Endothelial cell of umbilical vein (primary cell): ENCODE data around the gene PDXDC1. TPM values are rescaled to one million over a fixed set of nuclear protein-coding genes. Genes with fewer than 3 reads are reported as not detected.
"Not testable (repeated sequence)": the region's sequence is repeated elsewhere in the genome, so short reads cannot be mapped to it uniquely, and the experiment has no call there.

Experiments
- BruUV-seq: library from RNA; stranded (reverse); fragments of 400-500 nt; replicated peaks from 2 replicates; lab custom pipeline; 2021; lab: Mats Ljungman, UMichigan
- CTCF ChIA-PET: fragments of 300-600, 350-600 bp; sonication (Branson Sonifier 250); formaldehyde crosslinking; loops from one replicate; lab custom pipeline; 2021; ENCODE audit warnings: antibody characterized with exemption, inconsistent platforms; lab: Charles Lee
- POLR2A ChIA-PET: fragments of 300-600, 350-600 bp; sonication (Branson Sonifier 250); formaldehyde crosslinking; loops from one replicate; lab custom pipeline; 2021; ENCODE audit warnings: antibody characterized with exemption, inconsistent platforms; lab: Charles Lee
- DNase-seq: peaks from one replicate; pipeline ENCODE4 v3.0.0-alpha.2; 2011; ENCODE audit warnings: low read depth, low spot score
- FAIRE-seq: peaks from 2 replicates; lab custom pipeline; 2011; peaks lifted over from hg19 to GRCh38; lab: Jason Lieb, UNC
- H2AFZ ChIP-seq: 2 replicates; pipeline ENCODE4 v1.6.0; 2012; ENCODE audit warnings: low read depth, low read length, control low read depth, inconsistent platforms
- H3K27ac ChIP-seq: 2 replicates; pipeline ENCODE4 v1.5.1; 2011; ENCODE audit warnings: low read depth, mild to moderate bottlenecking, control low read depth, low read length, moderate library complexity; ENCODE audit not compliant: insufficient read depth
- H3K27me3 ChIP-seq, 2 experiments: 2 replicates each; pipeline versions ENCODE4 v1.6.0 to v1.6.1; 2011; ENCODE audit warnings: low read length in 2 of 2, mixed read lengths in 1 of 2; ENCODE audit not compliant: control insufficient read depth in 2 of 2, insufficient read depth in 2 of 2
- H3K36me3 ChIP-seq, 2 experiments: 2 replicates in 1 of 2; 3 replicates in 1 of 2; pipeline ENCODE4 v1.5.1; 2011; ENCODE audit warnings: low read length in 2 of 2, mild to moderate bottlenecking in 1 of 2, moderate library complexity in 1 of 2; ENCODE audit not compliant: control insufficient read depth in 2 of 2, insufficient read depth in 2 of 2; ENCODE audit errors: extremely low read depth in 1 of 2
- H3K4me1 ChIP-seq: 3 replicates; pipeline ENCODE4 v1.5.1; 2011; ENCODE audit warnings: mild to moderate bottlenecking, low read length; ENCODE audit not compliant: control insufficient read depth, insufficient read depth; ENCODE audit errors: extremely low read depth
- H3K4me2 ChIP-seq: 2 replicates; pipeline ENCODE4 v1.6.1; 2011; ENCODE audit warnings: low read length, control low read depth, mixed read lengths; ENCODE audit not compliant: insufficient read depth
- H3K4me3 ChIP-seq, 3 experiments: fragments of 200-600 bp in 1 of 3; sonication (generic), shearing (Covaris generic) in 1 of 3; replicated peaks in 1 of 3; 2 replicates each; pipeline ENCODE4 v1.5.1; 2011 to 2016; ENCODE audit warnings: control low read depth in 3 of 3, low read length in 3 of 3, mild to moderate bottlenecking in 2 of 3, inconsistent platforms in 1 of 3, low read depth in 1 of 3, moderate library complexity in 1 of 3; ENCODE audit not compliant: insufficient read depth in 1 of 3
- H3K79me2 ChIP-seq: 2 replicates; pipeline ENCODE4 v1.6.0; 2012; ENCODE audit warnings: low read length, inconsistent platforms; ENCODE audit not compliant: control insufficient read depth, insufficient read depth
- H3K9ac ChIP-seq: replicated peaks from 2 replicates; pipeline ENCODE3; 2011; ENCODE audit warnings: low read length, control low read depth; ENCODE audit not compliant: insufficient read depth; ENCODE audit errors: extremely low read depth
- H3K9me1 ChIP-seq: replicated peaks from 3 replicates; pipeline ENCODE4 v1.6.0; 2011; ENCODE audit warnings: mild to moderate bottlenecking, low read length; ENCODE audit not compliant: control insufficient read depth, insufficient read depth; ENCODE audit errors: extremely low read depth
- H3K9me3 ChIP-seq: replicated peaks from 2 replicates; pipeline ENCODE4 v1.5.1; 2012; ENCODE audit warnings: low read length, inconsistent platforms; ENCODE audit not compliant: control insufficient read depth, insufficient read depth
- H4K20me1 ChIP-seq: replicated peaks from 2 replicates; pipeline ENCODE3; 2011; ENCODE audit warnings: mild to moderate bottlenecking, low read length; ENCODE audit not compliant: control insufficient read depth, insufficient read depth; ENCODE audit errors: extremely low read depth
- dilution Hi-C: fragments of 300-500 bp; cut with MboI; formaldehyde crosslinking; loops from one replicate; pipeline ENCODE4 v1.15.0; 2019; ENCODE audit warnings: low sequenced_read_pairs; ENCODE audit not compliant: extremely low pct_ligation_motif_present
- intact Hi-C: fragments of 100-400 bp; cut with micrococcal nuclease; formaldehyde crosslinking; loops from one replicate; pipeline ENCODE4 v1.10.0; 2022
- polyA plus RNA-seq, 4 experiments: library from polyadenylated mRNA; depleted of rRNA in 3 of 4; stranded (reverse) in 3 of 4; unstranded in 1 of 4; fragments of >200 nt; gene quantifications; 2 replicates each; pipeline versions ENCODE4 v1.2.1 to v1.2.3, GENCODE V29; 2011 to 2012; ENCODE audit warnings: missing spikeins in 1 of 4
- total RNA-seq: library from RNA; stranded (reverse); gene quantifications from 2 replicates; pipeline ENCODE4 v1.2.3, GENCODE V29; 2021

PDXDC1 gene
- total and polyA plus RNA-seq, 2 donors (not counting 3 experiments of a cell fraction or from before 2014, with no cell fraction given) = 44.6 to 78.9 TPM

- H3K9me3 ChIP-seq, FAIRE-seq, dilution Hi-C loops, POLR2A ChIA-PET, H3K36me3 ChIP-seq, H3K27ac ChIP-seq, H3K9ac ChIP-seq, H3K4me3 ChIP-seq, H3K9me1 ChIP-seq, BruUV-seq, H3K27me3 ChIP-seq, DNase-seq, H4K20me1 ChIP-seq, H3K4me1 ChIP-seq, H2AFZ ChIP-seq, H3K4me2 ChIP-seq, intact Hi-C loops, CTCF ChIA-PET: not testable (repeated sequence)
- H3K79me2 ChIP-seq = peaks cover 27% of the 10 kb centered on the region
Observed at GRCh38 chr16:14982521-14982920, 7.7 kb downstream of the PDXDC1 start.

- POLR2A ChIA-PET, H4K20me1 ChIP-seq: not testable (repeated sequence)
- peaks cover 25% of the 10 kb centered on the region for H3K79me2 ChIP-seq
Observed at GRCh38 chr16:14988092-14988491, 13.3 kb downstream of the PDXDC1 start.

GRCh38 chr16:14988661-14989191 lies 13.9 kb downstream of the PDXDC1 start:
- H4K20me1 ChIP-seq, H2AFZ ChIP-seq, dilution Hi-C loops, H3K9ac ChIP-seq, H3K27ac ChIP-seq, FAIRE-seq, POLR2A ChIA-PET, H3K9me1 ChIP-seq, BruUV-seq, intact Hi-C loops, H3K9me3 ChIP-seq, H3K27me3 ChIP-seq, DNase-seq, H3K4me1 ChIP-seq, H3K4me3 ChIP-seq, H3K36me3 ChIP-seq, H3K4me2 ChIP-seq, CTCF ChIA-PET: not testable (repeated sequence)
- H3K79me2 ChIP-seq = peaks cover 29% of the 10 kb centered on the region

More at GRCh38 chr16:14988092-14988491, 13.3 kb downstream of the PDXDC1 start:
- BruUV-seq, CTCF ChIA-PET, H3K4me3 ChIP-seq, DNase-seq, H3K9me3 ChIP-seq, intact Hi-C loops, H3K36me3 ChIP-seq, H3K9ac ChIP-seq, H3K4me1 ChIP-seq, H3K27me3 ChIP-seq, H3K4me2 ChIP-seq, H2AFZ ChIP-seq, H3K9me1 ChIP-seq, FAIRE-seq, dilution Hi-C loops, H3K27ac ChIP-seq: not testable (repeated sequence)

DNA sequence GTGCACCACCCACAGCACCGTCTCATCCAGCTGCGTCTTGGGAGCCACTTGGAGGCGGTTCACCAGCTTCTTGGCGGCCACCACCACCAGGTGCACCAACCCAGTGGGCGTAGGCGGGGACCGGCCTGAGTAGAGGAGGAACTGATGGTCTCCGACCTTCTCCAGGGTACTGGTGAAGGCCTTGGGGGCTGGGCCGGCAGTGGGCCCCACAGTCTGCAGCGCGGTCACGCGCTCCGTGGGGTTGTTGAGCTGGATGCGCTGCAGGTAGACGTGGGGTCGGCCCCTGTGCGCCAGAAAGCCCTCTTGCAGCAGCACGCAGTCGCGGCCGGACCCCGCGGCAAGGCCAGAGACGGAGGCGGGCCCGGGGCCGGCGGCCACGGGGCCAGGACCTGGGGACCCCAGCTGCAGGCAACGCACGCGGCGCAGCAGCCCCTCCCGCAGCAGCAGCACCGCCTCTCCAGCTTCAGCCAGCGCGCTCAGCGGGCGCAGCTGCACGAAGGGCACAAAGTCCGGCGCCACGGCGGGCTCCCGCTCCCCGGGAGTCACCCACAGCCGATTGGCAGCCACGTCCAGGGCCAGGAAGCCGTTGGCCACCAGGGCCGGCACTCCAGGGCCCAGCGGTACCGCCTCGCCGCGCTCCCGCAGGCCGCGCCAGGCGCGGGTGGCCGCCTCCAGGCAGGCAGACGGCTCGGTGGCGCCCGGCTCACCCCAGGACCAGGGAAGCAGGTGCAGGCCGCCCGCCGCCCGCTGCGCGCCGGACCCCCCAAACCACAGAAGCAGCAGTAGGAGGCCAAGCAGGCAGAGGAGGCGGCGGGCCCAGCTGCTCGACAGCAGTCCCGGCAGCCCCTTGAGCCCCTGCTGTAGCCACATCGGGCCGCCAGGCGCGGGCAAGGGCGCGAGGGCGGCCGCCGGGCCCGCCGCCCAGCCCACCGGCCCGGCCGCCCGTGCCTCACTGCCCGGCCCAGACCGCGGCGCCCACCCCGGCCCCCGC lies 14.8 kb downstream of the PDXDC1 start:
- H3K9ac ChIP-seq, intact Hi-C loops, H3K9me3 ChIP-seq, dilution Hi-C loops, CTCF ChIA-PET, H3K4me1 ChIP-seq, BruUV-seq, DNase-seq, FAIRE-seq, H3K27ac ChIP-seq, H3K9me1 ChIP-seq, POLR2A ChIA-PET, H3K4me2 ChIP-seq, H4K20me1 ChIP-seq, H3K36me3 ChIP-seq, H3K4me3 ChIP-seq, H2AFZ ChIP-seq, H3K27me3 ChIP-seq: not testable (repeated sequence)
- peaks cover 27% of the 10 kb centered on the region for H3K79me2 ChIP-seq
